DND-41 (cell line): ENCODE results near the gene CSTB.

Experiments used
- ATAC-seq: fragments of 200-7000 bp; cut with Tn5 transposase; 3 replicates; pipeline ENCODE4 v1.9.1; 2021; ENCODE audit warnings: low read depth; ENCODE audit not compliant: insufficient read depth
- DNase-seq: peaks from one replicate; pipeline ENCODE4 v3.0.0-alpha.2; 2020
- H2AFZ ChIP-seq: 2 replicates; pipeline ENCODE4 v1.6.0; 2012; ENCODE audit warnings: low read depth, low read length
- H3K27ac ChIP-seq: 2 replicates; pipeline ENCODE4 v1.5.1; 2012; ENCODE audit warnings: low read length, inconsistent platforms
- H3K27me3 ChIP-seq: fragments of 200-600 bp; sonication (generic); 2 replicates; pipeline ENCODE4 v1.6.0; 2012; ENCODE audit warnings: low read length, mild to moderate bottlenecking, inconsistent platforms; ENCODE audit not compliant: insufficient read depth, poor library complexity
- H3K36me3 ChIP-seq: 2 replicates; pipeline ENCODE4 v1.5.1; 2012; ENCODE audit warnings: low read length, inconsistent platforms; ENCODE audit not compliant: insufficient read depth
- H3K4me1 ChIP-seq: 2 replicates; pipeline ENCODE4 v1.5.1; 2012; ENCODE audit warnings: mild to moderate bottlenecking, low read length; ENCODE audit not compliant: insufficient read depth
- H3K4me2 ChIP-seq: 2 replicates; pipeline ENCODE4 v1.6.0; 2012; ENCODE audit warnings: mild to moderate bottlenecking, moderate library complexity, low read length, inconsistent platforms; ENCODE audit not compliant: insufficient read depth
- H3K4me3 ChIP-seq, 2 experiments: fragments of 200-600 bp in 1 of 2; shearing (Covaris generic) in 1 of 2; 2 replicates each; pipeline ENCODE4 v1.5.1; 2012 to 2016; ENCODE audit warnings: inconsistent platforms in 2 of 2, low read length in 2 of 2, mild to moderate bottlenecking in 2 of 2, low read depth in 1 of 2, moderate library complexity in 1 of 2
- H3K79me2 ChIP-seq: 2 replicates; pipeline ENCODE4 v1.6.0; 2012; ENCODE audit warnings: low read length, inconsistent platforms; ENCODE audit not compliant: insufficient read depth
- H3K9ac ChIP-seq: 2 replicates; pipeline ENCODE4 v1.6.0; 2012; ENCODE audit warnings: low read depth, mild to moderate bottlenecking, inconsistent platforms, low read length, moderate library complexity
- H3K9me3 ChIP-seq: 2 replicates; pipeline ENCODE4 v1.5.1; 2012; ENCODE audit warnings: low read length, moderate library complexity, mild to moderate bottlenecking, inconsistent platforms; ENCODE audit not compliant: insufficient read depth, severe bottlenecking
- H4K20me1 ChIP-seq: 2 replicates; pipeline ENCODE4 v1.6.0; 2012; ENCODE audit warnings: low read length; ENCODE audit not compliant: insufficient read depth
- EZH2 ChIP-seq: IDR thresholded peaks from 3 replicates; pipeline ENCODE4 v1.6.1; 2012; ENCODE audit warnings: borderline replicate concordance, low read depth, mild to moderate bottlenecking, moderate library complexity, low read length, inconsistent platforms; ENCODE audit not compliant: severe bottlenecking
- TF ChIP-seq, protein P1 (sequence below): IDR thresholded peaks from 2 replicates; pipeline ENCODE4 v1.5.1; 2012; ENCODE audit warnings: borderline replicate concordance, low read length, moderate library complexity, mild to moderate bottlenecking; ENCODE audit not compliant: poor library complexity, severe bottlenecking; ENCODE audit errors: extremely low read depth

The CSTB gene

DNA sequence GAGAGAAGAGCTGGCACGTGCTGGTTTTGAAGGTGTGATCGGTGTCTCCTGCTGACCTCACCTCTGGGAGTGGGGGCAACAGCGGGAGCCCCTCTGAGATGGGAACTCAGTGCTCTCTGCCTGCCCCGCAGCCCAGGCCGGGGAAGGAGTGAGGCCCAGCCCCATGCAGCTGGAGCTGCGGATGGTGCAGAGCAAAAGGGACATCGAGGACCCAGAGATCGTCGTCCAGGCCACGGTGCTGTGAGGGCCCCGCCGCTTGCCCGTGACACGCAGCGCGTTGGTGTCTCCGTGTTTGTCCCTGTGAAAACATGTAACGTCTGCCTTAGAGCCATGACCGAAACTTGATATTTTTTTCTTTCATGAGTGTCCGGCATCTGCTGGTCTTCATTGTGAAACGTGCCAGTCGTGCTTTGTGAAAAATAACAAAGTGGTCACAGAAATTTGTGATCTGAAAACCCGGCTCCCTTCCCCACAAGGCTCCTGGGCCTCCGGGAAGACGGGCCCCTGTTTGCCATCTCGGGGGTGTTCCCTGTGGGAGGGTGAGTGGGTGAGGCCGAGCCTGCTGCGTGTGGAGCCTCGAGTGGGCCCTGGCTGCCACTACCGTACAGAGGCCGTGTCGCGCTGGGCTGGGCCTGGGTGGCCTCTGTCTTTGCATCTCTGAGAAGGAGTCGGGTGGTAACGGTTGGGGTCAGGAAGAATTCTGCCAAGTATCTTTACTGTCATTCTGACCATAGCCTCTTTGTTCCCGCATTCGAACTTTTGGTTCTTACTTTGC lies 20.1 kb downstream of the CSTB start:
- no peaks in the 10 kb centered on the region for H3K9me3 ChIP-seq
- TF ChIP-seq, protein P1, sequence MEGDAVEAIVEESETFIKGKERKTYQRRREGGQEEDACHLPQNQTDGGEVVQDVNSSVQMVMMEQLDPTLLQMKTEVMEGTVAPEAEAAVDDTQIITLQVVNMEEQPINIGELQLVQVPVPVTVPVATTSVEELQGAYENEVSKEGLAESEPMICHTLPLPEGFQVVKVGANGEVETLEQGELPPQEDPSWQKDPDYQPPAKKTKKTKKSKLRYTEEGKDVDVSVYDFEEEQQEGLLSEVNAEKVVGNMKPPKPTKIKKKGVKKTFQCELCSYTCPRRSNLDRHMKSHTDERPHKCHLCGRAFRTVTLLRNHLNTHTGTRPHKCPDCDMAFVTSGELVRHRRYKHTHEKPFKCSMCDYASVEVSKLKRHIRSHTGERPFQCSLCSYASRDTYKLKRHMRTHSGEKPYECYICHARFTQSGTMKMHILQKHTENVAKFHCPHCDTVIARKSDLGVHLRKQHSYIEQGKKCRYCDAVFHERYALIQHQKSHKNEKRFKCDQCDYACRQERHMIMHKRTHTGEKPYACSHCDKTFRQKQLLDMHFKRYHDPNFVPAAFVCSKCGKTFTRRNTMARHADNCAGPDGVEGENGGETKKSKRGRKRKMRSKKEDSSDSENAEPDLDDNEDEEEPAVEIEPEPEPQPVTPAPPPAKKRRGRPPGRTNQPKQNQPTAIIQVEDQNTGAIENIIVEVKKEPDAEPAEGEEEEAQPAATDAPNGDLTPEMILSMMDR = no peak
- TF ChIP-seq EZH2 = no peak

DNA sequence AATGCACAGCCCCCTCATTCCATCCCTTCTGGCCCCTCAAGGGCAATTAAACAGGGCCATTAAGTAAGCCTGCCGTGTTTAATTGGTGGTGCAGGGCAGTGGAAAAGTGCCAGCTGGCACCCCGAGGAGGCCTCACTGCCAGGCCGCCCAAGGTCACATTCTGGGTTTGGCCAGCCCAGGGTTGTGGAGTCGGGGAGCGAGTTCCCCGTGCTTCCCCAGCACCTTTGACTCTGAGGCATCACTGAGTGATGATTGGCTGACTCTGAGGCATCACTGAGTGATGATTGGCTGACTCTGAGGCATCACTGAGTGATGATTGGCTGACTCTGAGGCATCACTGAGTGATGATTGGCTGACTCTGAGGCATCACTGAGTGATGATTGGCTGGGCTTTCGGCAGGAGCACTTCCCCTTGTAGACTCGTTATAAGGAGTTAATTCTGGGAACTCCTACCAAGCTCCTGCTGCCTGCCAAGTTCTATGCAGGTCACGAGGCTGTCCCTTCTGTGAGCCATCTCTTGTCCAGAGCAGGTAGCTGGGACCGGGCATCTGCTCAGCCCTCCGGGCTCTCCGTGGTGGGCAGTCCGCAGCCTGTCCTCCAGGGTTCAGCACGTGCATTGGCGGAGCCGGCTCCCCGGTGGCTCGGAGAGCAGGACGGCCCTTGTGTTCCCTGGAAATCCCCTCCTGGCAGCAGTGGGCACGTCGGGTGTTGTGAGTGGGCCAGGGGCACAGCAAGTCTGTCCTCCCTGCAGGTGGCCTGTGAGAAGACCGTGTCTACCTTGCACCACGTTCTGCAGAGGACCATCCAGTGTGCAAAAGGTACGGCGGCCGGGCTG lies 20.9 kb downstream of the CSTB start:
- no peak overlapping the region for H3K4me3 ChIP-seq
- no peaks in the 10 kb centered on the region for H3K4me1 ChIP-seq
- no peak overlapping the region for H3K9ac ChIP-seq
- H3K36me3 ChIP-seq = peaks cover 46% of the 10 kb centered on the region
- H3K4me2 ChIP-seq = no peak overlapping the region
- DNase-seq (no peak), ATAC-seq (peak; percentile 52; the same call in 1 of the 3 replicates)
- no peak overlapping the region for H3K27ac ChIP-seq
- H2AFZ ChIP-seq = no peak overlapping the region
- no peaks in the 10 kb centered on the region; the same call in 1 of the 2 replicates for H4K20me1 ChIP-seq
- no peak for TF ChIP-seq EZH2
- TF ChIP-seq, protein P1 = no peak
- H3K27me3 ChIP-seq = no peaks in the 10 kb centered on the region
- H3K9me3 ChIP-seq = no peaks in the 10 kb centered on the region
- H3K79me2 ChIP-seq = no peaks in the 10 kb centered on the region

More for the DNA sequence above, 20.1 kb downstream of the CSTB start:
- H3K27ac ChIP-seq = no peak overlapping the region
- H3K4me3 ChIP-seq = no peak overlapping the region
- no peak overlapping the region for H3K9ac ChIP-seq
- DNase-seq = no peak
- no peaks in the 10 kb centered on the region for H3K4me1 ChIP-seq
- H3K4me2 ChIP-seq = no peak overlapping the region
- no peaks in the 10 kb centered on the region for H3K27me3 ChIP-seq
- no peaks in the 10 kb centered on the region for H3K79me2 ChIP-seq
- peaks cover 39% of the 10 kb centered on the region for H3K36me3 ChIP-seq
- no peak overlapping the region for H2AFZ ChIP-seq
- ATAC-seq = no peak
- no peaks in the 10 kb centered on the region; the same call in 1 of the 2 replicates for H4K20me1 ChIP-seq

DNA sequence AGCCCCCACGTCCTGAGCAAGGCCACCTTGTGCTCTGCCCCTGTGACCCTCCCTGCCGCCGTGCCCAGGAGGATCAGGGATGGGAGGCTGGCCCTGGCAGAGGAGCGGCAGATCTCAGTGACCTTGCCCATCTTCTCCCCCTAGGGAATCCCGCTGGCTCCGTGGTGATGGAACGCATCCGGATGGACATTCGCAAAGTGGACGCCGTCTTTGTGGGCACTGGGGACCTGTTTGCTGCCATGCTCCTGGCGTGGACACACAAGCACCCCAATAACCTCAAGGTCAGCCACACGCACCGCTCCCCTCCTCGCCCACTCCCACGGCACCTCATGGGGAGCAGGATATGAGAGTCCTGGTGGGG lies 22.7 kb downstream of the CSTB start:
- H3K4me1 ChIP-seq = no peaks in the 10 kb centered on the region
- no peaks in the 10 kb centered on the region for H3K79me2 ChIP-seq
- no peak for ATAC-seq
- H3K4me3 ChIP-seq = no peak overlapping the region
- no peaks in the 10 kb centered on the region; the same call in 1 of the 2 replicates for H4K20me1 ChIP-seq
- no peak overlapping the region for H3K9ac ChIP-seq
- peaks cover 46% of the 10 kb centered on the region for H3K36me3 ChIP-seq
- H3K9me3 ChIP-seq = no peaks in the 10 kb centered on the region
- TF ChIP-seq, protein P1 = no peak
- no peak for TF ChIP-seq EZH2
- H3K27ac ChIP-seq = no peak overlapping the region
- no peaks in the 10 kb centered on the region for H3K27me3 ChIP-seq
- no peak for DNase-seq
- H2AFZ ChIP-seq = no peak overlapping the region
- no peak overlapping the region for H3K4me2 ChIP-seq
